NCI-H1417 treated with DMSO at 0.1 percent for 48 hours (cell line): ENCODE data around the gene CHRNG.

Experiments
- DNase-seq: peaks from one replicate; lab custom pipeline; 2025; lab: John Stamatoyannopoulos, UW

Gene CHRNG

GRCh38 chr2:232539298-232540231 is at the start of gene CHRNG:
TSS of gene CHRNG (plus strand) at chr2:232539692. CDS start at chr2:232539748, 56 bp downstream.
- DNase-seq: no peak

- DNase-seq: no peak
These were observed 49.0 kb upstream of the CHRNG start for GRCh38 chr2:232490221-232491138.

GRCh38 chr2:232491139-232491780 is 48.2 kb upstream of the CHRNG start:
- DNase-seq: no peak

GRCh38 chr2:232492236-232492848 is 47.1 kb upstream of the CHRNG start:
- DNase-seq: no peak

GRCh38 chr2:232492963-232493700 is 46.4 kb upstream of the CHRNG start:
- no peak for DNase-seq

GRCh38 chr2:232493701-232494474 is 45.6 kb upstream of the CHRNG start:
- no peak for DNase-seq

GRCh38 chr2:232494542-232494941 is 45.0 kb upstream of the CHRNG start:
- DNase-seq: no peak

GRCh38 chr2:232495292-232495691 is 44.2 kb upstream of the CHRNG start:
- DNase-seq: no peak

- DNase-seq: no peak
These were observed 42.8 kb upstream of the CHRNG start for GRCh38 chr2:232496501-232497270.

- DNase-seq: peak; percentile 43
These were observed 42.1 kb upstream of the CHRNG start for GRCh38 chr2:232497348-232497747.

- DNase-seq: no peak
These were observed 41.0 kb upstream of the CHRNG start for GRCh38 chr2:232498452-232498851.

- no peak for DNase-seq
These were observed 38.1 kb upstream of the CHRNG start for GRCh38 chr2:232501331-232501771.

- no peak for DNase-seq
These were observed 37.6 kb upstream of the CHRNG start for GRCh38 chr2:232501794-232502390.

- no peak for DNase-seq
These were observed 37.0 kb upstream of the CHRNG start for GRCh38 chr2:232502511-232502910.

GRCh38 chr2:232502911-232503808 is 36.3 kb upstream of the CHRNG start:
- DNase-seq: no peak

GRCh38 chr2:232503809-232504323 is 35.6 kb upstream of the CHRNG start:
- DNase-seq: no peak

- DNase-seq: no peak
These were observed 35.1 kb upstream of the CHRNG start for GRCh38 chr2:232504438-232504837.

- DNase-seq: no peak
These were observed 33.6 kb upstream of the CHRNG start for GRCh38 chr2:232505856-232506255.
